Right cardiac atrium (tissue), 5 donors: ENCODE measurements around the gene QKI. TPM values are rescaled to one million over a fixed set of nuclear protein-coding genes. Genes with fewer than 3 reads are reported as not detected.
"Not testable (repeated sequence)": the region's sequence is repeated elsewhere in the genome, so short reads cannot be mapped to it uniquely, and the experiment has no call there.

Experiments
- ATAC-seq, 2 donors: fragments of 200-7000 bp; cut with Tn5 transposase; one replicate each; pipeline versions ENCODE4 v1.8.0 to v1.9.1; 2020; ENCODE audit warnings: moderate library complexity in 2 of 2, mild to moderate bottlenecking in 1 of 2
- DNase-seq, 3 donors: peaks; one replicate each; pipeline ENCODE4 v3.0.0-alpha.2; 2020
- H3K27ac ChIP-seq: one replicate; pipeline ENCODE4 v1.5.1; 2013; ENCODE audit warnings: mild to moderate bottlenecking, low read length, control low read depth, moderate library complexity
- H3K27me3 ChIP-seq: one replicate; pipeline ENCODE4 v1.6.1; 2013; ENCODE audit not compliant: control insufficient read depth, insufficient read depth
- H3K4me1 ChIP-seq: one replicate; pipeline ENCODE4 v1.6.1; 2013; ENCODE audit warnings: low read length; ENCODE audit not compliant: control insufficient read depth, insufficient read depth
- H3K4me3 ChIP-seq: one replicate; pipeline ENCODE4 v1.5.1; 2013; ENCODE audit warnings: low read length, control low read depth
- H3K9me3 ChIP-seq: one replicate; pipeline ENCODE4 v1.6.1; 2013; ENCODE audit warnings: low read length; ENCODE audit not compliant: control insufficient read depth
- WGBS: extraction: QIAGEN DNeasy Blood & Tissue Kit; methylation state at CpG from one replicate; pipeline ENCODE4 v1.1.7; 2013; 5-methylcytosine and 5-hydroxymethylcytosine counted together
- intact Hi-C, 4 donors: fragments of 100-400 bp; cut with DNase I; formaldehyde crosslinking; loops; one replicate each; pipeline versions ENCODE4 v1.11.0 to v1.14.0; 2022 to 2023
- polyA plus RNA-seq: library from polyadenylated mRNA; stranded (reverse); fragments of 200-250 nt; gene quantifications from one replicate; pipeline ENCODE4 v1.2.3, GENCODE V29; 2013
- total RNA-seq, 4 donors: library from RNA; stranded (reverse); fragmentation: NEBNext Ultra II Directional; extraction: Animal tissue kit (Norgen Biotek cat#: 25700); gene quantifications; one replicate each; pipeline ENCODE4 v1.2.1, GENCODE V29; 2021
- donor health status: healthy with polysubstance abuse.
- donor health status: DM: no; HTN: yes; CAD: no.
- donor health status: DM: no; HTN: no; CAD: no.
- donor health status: DM: no; HTN: yes; CAD: no; lungs with severe emphysema.
- donor health status: DM: yes; HTN: yes; CAD: no.

QKI gene
- total and polyA plus RNA-seq, 5 donors: 100 to 415 (median 373) TPM

- no peak overlapping the region for H3K27ac ChIP-seq
- DNase-seq (peak in 1 of 3 donors; percentile 34), ATAC-seq (peak; percentile 51 to 63)
- peaks cover 12% of the 10 kb centered on the region for H3K4me1 ChIP-seq
- WGBS: 48% methylated on average over 6 of the region's 6 CpGs
- no peaks in the 10 kb centered on the region for H3K9me3 ChIP-seq
- intact Hi-C loops: loop anchor here in 3 of 4 donors (5.0 to 10.0 kb wide), 4 partner anchors 115 to 677 kb away; no protein-coding TSS in a partner anchor
- H3K27me3 ChIP-seq: no peaks in the 10 kb centered on the region
- H3K4me3 ChIP-seq: no peak overlapping the region
Measured at GRCh38 chr6:163427498-163428254, 13.2 kb downstream of the QKI start.

GRCh38 chr6:163428373-163428772 is 13.9 kb downstream of the QKI start:
- DNase-seq: no peak
- no peaks in the 10 kb centered on the region for H3K9me3 ChIP-seq
- 24% methylated on average over 2 of the region's 2 CpGs for WGBS
- H3K4me1 ChIP-seq: peaks cover 10% of the 10 kb centered on the region
- no peak overlapping the region for H3K4me3 ChIP-seq
- no peak for ATAC-seq
- H3K27me3 ChIP-seq: no peaks in the 10 kb centered on the region
- no peak overlapping the region for H3K27ac ChIP-seq
- intact Hi-C loops: loop anchor here in 3 of 4 donors (5.0 to 10.0 kb wide), 4 partner anchors 114 to 676 kb away; no protein-coding TSS in a partner anchor

GRCh38 chr6:163429858-163430448 is 15.4 kb downstream of the QKI start:
- Histone ChIP-seq H3K27me3 (no peaks in the 10 kb centered on the region), H3K4me3 (no peak overlapping the region), H3K27ac (no peak overlapping the region), H3K9me3 (no peaks in the 10 kb centered on the region), H3K4me1 (peaks cover 9% of the 10 kb centered on the region)
- DNase-seq: no peak
- intact Hi-C loops: loop anchor here in 3 of 4 donors (5.0 to 10.0 kb wide), 5 partner anchors 112 to 675 kb away; no protein-coding TSS in a partner anchor
- no peak for ATAC-seq
- WGBS: 69% methylated on average over 2 of the region's 2 CpGs

GRCh38 chr6:163432300-163432699 is 17.8 kb downstream of the QKI start:
- Histone ChIP-seq H3K4me3 (no peak overlapping the region), H3K27me3 (no peaks in the 10 kb centered on the region), H3K4me1 (peaks cover 4% of the 10 kb centered on the region), H3K9me3 (no peaks in the 10 kb centered on the region), H3K27ac (no peak overlapping the region)
- DNase-seq (no peak), ATAC-seq (no peak)
- intact Hi-C loops: loop anchor here in 1 of 4 donors (10.0 kb wide), 1 partner anchor 123 kb away; no protein-coding TSS in a partner anchor
- 84% methylated on average over 2 of the region's 2 CpGs for WGBS

DNA sequence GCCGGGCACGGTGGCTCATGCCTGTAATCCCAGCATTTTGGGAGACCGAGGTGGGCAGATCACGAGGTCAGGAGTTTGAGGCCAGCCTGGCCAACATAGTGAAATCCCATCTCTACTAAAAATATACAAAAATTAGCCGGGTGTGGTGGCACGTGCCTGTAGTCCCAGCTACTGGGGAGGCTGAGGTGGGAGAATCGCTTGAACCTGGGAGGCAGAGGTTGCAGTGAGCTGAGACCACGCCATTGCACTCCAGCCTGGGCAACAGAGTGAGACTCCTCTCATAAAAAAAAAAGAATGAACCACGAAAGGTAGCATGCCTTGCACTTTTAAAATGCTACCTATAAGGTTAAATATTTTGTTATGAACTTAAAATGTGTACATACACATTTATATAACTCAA is 19.0 kb downstream of the QKI start:
- H3K27ac ChIP-seq, H3K27me3 ChIP-seq, H3K9me3 ChIP-seq, H3K4me1 ChIP-seq, H3K4me3 ChIP-seq, DNase-seq, ATAC-seq: not testable (repeated sequence)
- intact Hi-C loops: loop anchor here in 1 of 4 donors (10.0 kb wide), 1 partner anchor 121 kb away; no protein-coding TSS in a partner anchor
- 83% methylated on average over 9 of the region's 9 CpGs for WGBS

- intact Hi-C loops: loop anchor here in 1 of 4 donors (10.0 kb wide), 1 partner anchor 120 kb away; no protein-coding TSS in a partner anchor
- 61% methylated on average over 4 of the region's 4 CpGs for WGBS
- no peak overlapping the region for H3K4me3 ChIP-seq
- no peaks in the 10 kb centered on the region for H3K27me3 ChIP-seq
- no peak for DNase-seq
- peaks cover 7% of the 10 kb centered on the region for H3K4me1 ChIP-seq
- ATAC-seq: no peak
- no peak overlapping the region for H3K27ac ChIP-seq
- no peaks in the 10 kb centered on the region for H3K9me3 ChIP-seq
Measured at GRCh38 chr6:163435023-163435422, 20.5 kb downstream of the QKI start.

DNA sequence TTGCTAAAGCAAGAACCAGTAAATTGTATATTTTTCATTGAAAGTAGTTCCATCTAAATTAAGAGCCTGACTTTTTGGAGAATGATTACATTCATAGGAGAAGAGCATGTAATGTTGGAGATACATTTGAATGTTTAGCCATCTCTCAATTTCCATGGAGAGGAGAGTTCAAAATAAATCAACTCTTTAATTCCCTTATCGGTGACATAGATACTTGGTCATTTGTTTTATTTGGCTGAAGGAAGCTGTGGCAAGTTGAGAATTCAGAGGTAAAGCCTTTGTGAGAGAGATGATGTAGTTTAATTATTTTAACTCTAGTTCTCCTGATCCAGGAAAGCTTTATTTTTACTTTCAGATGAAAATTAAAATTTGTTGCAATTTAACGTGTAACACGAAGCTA is 22.3 kb downstream of the QKI start:
- Histone ChIP-seq H3K4me1 (peaks cover 5% of the 10 kb centered on the region), H3K9me3 (no peaks in the 10 kb centered on the region), H3K4me3 (no peak overlapping the region), H3K27ac (no peak overlapping the region), H3K27me3 (no peaks in the 10 kb centered on the region)
- 46% methylated on average over 3 of the region's 3 CpGs for WGBS
- ATAC-seq: no peak
- DNase-seq: no peak
- intact Hi-C loops: loop anchor here in 1 of 4 donors (10.0 kb wide), 1 partner anchor 118 kb away; no protein-coding TSS in a partner anchor

DNA sequence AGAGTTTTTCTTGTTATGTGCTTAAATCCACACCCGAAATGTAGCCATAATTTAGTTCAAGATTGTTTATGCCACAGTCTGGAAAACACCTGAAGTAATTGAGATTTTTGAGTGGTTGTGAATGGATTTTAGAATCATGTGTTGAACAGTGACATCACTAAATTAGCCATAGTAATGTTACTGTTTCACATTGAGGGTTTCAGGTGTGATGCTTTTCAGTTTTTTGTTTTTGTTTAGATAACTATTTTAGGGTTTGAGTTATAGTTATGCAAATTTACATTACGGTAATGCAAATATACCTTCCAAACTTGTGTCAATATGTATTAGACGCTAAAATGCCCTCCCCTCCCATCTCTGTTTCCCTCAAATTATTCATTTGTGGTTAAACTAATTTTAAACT is 22.9 kb downstream of the QKI start:
- no peak overlapping the region for H3K4me3 ChIP-seq
- intact Hi-C loops: loop anchor here in 1 of 4 donors (10.0 kb wide), 1 partner anchor 117 kb away; no protein-coding TSS in a partner anchor
- no peak for ATAC-seq
- H3K9me3 ChIP-seq: no peaks in the 10 kb centered on the region
- DNase-seq: no peak
- 54% methylated on average over 3 of the region's 3 CpGs for WGBS
- H3K4me1 ChIP-seq: peaks cover 7% of the 10 kb centered on the region
- no peaks in the 10 kb centered on the region for H3K27me3 ChIP-seq
- no peak overlapping the region for H3K27ac ChIP-seq

DNA sequence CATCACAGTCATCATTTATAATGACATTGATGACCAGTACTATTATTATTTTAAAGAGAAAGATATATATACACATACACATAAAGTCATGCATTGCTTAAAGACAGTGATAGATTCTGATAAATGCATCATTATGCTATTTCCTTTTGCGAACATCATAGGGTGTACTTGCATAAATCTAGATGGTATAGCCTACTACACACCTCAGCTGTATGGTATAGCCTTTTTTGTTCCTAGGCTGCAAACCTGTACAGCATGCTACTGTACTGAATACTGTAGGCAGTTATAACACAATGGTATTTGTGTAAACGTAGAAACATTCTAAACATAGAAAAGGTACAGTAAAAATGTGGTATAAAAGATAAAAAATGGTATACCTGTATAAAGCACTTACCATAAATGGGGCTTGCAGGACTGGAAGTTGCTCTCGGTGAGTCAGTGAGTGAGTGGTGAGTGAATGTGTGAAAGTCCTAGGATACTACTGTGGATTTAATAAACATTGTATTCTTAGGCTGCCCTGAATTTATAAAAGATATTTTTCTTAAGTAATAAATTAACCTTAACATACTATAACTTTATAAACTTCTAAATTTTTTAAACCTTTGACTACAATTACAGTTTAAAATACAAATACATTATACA is 23.9 kb downstream of the QKI start:
- WGBS: 44% methylated on average over 3 of the region's 3 CpGs
- intact Hi-C loops: loop anchor here in 1 of 4 donors (10.0 kb wide), 1 partner anchor 116 kb away; no protein-coding TSS in a partner anchor
- Histone ChIP-seq H3K9me3 (no peaks in the 10 kb centered on the region), H3K27ac (no peak overlapping the region), H3K4me1 (peaks cover 11% of the 10 kb centered on the region), H3K4me3 (no peak overlapping the region), H3K27me3 (no peaks in the 10 kb centered on the region)
- no peak for DNase-seq
- peak in 1 of 2 donors; percentile 46 for ATAC-seq

GRCh38 chr6:163438940-163439335 is 24.4 kb downstream of the QKI start:
- H3K27ac ChIP-seq: no peak overlapping the region

More at GRCh38 chr6:163438940-163439335, 24.4 kb downstream of the QKI start:
- Histone ChIP-seq H3K4me3 (no peak overlapping the region), H3K9me3 (no peaks in the 10 kb centered on the region), H3K4me1 (peaks cover 11% of the 10 kb centered on the region), H3K27me3 (no peaks in the 10 kb centered on the region)
- ATAC-seq (peak; percentile 56 to 67), DNase-seq (peak; percentile 38 to 85 (median 69))
- 77% methylated on average over 4 of the region's 4 CpGs for WGBS
- intact Hi-C loops: loop anchor here in 1 of 4 donors (10.0 kb wide), 1 partner anchor 116 kb away; no protein-coding TSS in a partner anchor
